Osteoblast (primary cell): Measurements from ENCODE around the gene ZSWIM1. TPM values are rescaled to one million over a fixed set of nuclear protein-coding genes. Genes with fewer than 3 reads are reported as not detected.

Experiments used
- DNase-seq: peaks from one replicate; pipeline ENCODE4 v3.0.0; 2011; ENCODE audit warnings: low spot score, mixed read lengths; ENCODE audit not compliant: insufficient read length; ENCODE audit errors: missing footprints
- H2AFZ ChIP-seq: 2 replicates; pipeline ENCODE4 v1.6.0; 2011; ENCODE audit warnings: mild to moderate bottlenecking, low read length
- H3K27ac ChIP-seq: 2 replicates; pipeline ENCODE4 v1.5.1; 2011; ENCODE audit warnings: mild to moderate bottlenecking, low read depth, low read length, moderate library complexity
- H3K27me3 ChIP-seq: 2 replicates; pipeline ENCODE4 v1.6.0; 2012; ENCODE audit warnings: mild to moderate bottlenecking, control low read depth, inconsistent platforms, low read length, moderate library complexity; ENCODE audit not compliant: insufficient read depth
- H3K36me3 ChIP-seq: 2 replicates; pipeline ENCODE4 v1.5.1; 2011; ENCODE audit warnings: mild to moderate bottlenecking, low read length, control low read depth, moderate library complexity; ENCODE audit not compliant: insufficient read depth
- H3K4me1 ChIP-seq: 2 replicates; pipeline ENCODE4 v1.5.1; 2011; ENCODE audit warnings: mild to moderate bottlenecking, low read length, control low read depth, moderate library complexity; ENCODE audit not compliant: insufficient read depth
- H3K4me2 ChIP-seq: 2 replicates; pipeline ENCODE4 v1.6.0; 2011; ENCODE audit warnings: mild to moderate bottlenecking, low read length; ENCODE audit not compliant: insufficient read depth
- H3K4me3 ChIP-seq: fragments of 200-600 bp; sonication (generic); 3 replicates; pipeline ENCODE4 v1.5.1; 2012; ENCODE audit warnings: mild to moderate bottlenecking, low read length, inconsistent platforms; ENCODE audit not compliant: insufficient read depth
- H3K79me2 ChIP-seq: 2 replicates; pipeline ENCODE4 v1.6.0; 2012; ENCODE audit warnings: mild to moderate bottlenecking, low read length, control low read depth, inconsistent platforms; ENCODE audit not compliant: insufficient read depth
- H3K9me3 ChIP-seq: 2 replicates; pipeline ENCODE4 v1.5.1; 2011; ENCODE audit warnings: low read depth, low read length, control low read depth
- H4K20me1 ChIP-seq: 2 replicates; pipeline ENCODE4 v1.6.0; 2012; ENCODE audit warnings: mild to moderate bottlenecking, low read length, control low read depth; ENCODE audit not compliant: insufficient read depth
- CTCF ChIP-seq: IDR thresholded peaks from 2 replicates; pipeline ENCODE4 v1.5.1; 2011; ENCODE audit warnings: mild to moderate bottlenecking, low read depth, low read length, moderate library complexity; ENCODE audit errors: extremely low read depth
- total RNA-seq: library from RNA; depleted of rRNA; stranded (reverse); fragments of >200 nt; gene quantifications from 2 replicates; pipeline ENCODE4 v1.2.3, GENCODE V29; 2012

Gene ZSWIM1
- total RNA-seq, 1 donor: 7.6 TPM

- TF ChIP-seq CTCF: no peak
- H3K9me3 ChIP-seq: no peaks in the 10 kb centered on the region
- peak; percentile 47 for DNase-seq
- peak overlapping the region; percentile 3 for H3K27ac ChIP-seq
- H3K27me3 ChIP-seq: no peaks in the 10 kb centered on the region
- H3K36me3 ChIP-seq: no peaks in the 10 kb centered on the region
- H3K79me2 ChIP-seq: no peaks in the 10 kb centered on the region
- H4K20me1 ChIP-seq: no peaks in the 10 kb centered on the region
- H3K4me3 ChIP-seq: no peak overlapping the region
- peak overlapping the region; percentile 58 for H2AFZ ChIP-seq
- peaks cover 33% of the 10 kb centered on the region for H3K4me1 ChIP-seq
- peak overlapping the region; percentile 20 for H3K4me2 ChIP-seq
Measured at GRCh38 chr20:45919542-45920399, 38.7 kb downstream of the ZSWIM1 start.

GRCh38 chr20:45920462-45921336 lies 39.7 kb downstream of the ZSWIM1 start:
- DNase-seq: no peak
- Histone ChIP-seq H3K4me1 (peaks cover 33% of the 10 kb centered on the region), H3K27ac (peak overlapping the region; percentile 3), H3K4me3 (no peak overlapping the region), H3K36me3 (no peaks in the 10 kb centered on the region), H3K4me2 (peak overlapping the region; percentile 20), H3K79me2 (no peaks in the 10 kb centered on the region), H3K27me3 (no peaks in the 10 kb centered on the region), H4K20me1 (no peaks in the 10 kb centered on the region), H3K9me3 (no peaks in the 10 kb centered on the region), H2AFZ (peak overlapping the region; percentile 58)
- no peak for TF ChIP-seq CTCF

- no peak for DNase-seq
Measured at GRCh38 chr20:45921337-45922189, 40.5 kb downstream of the ZSWIM1 start.

More at GRCh38 chr20:45921337-45922189, 40.5 kb downstream of the ZSWIM1 start:
- Histone ChIP-seq H3K9me3 (no peaks in the 10 kb centered on the region), H4K20me1 (no peaks in the 10 kb centered on the region), H3K27me3 (no peaks in the 10 kb centered on the region), H3K36me3 (no peaks in the 10 kb centered on the region), H3K4me1 (peaks cover 33% of the 10 kb centered on the region), H3K4me3 (no peak overlapping the region), H3K4me2 (no peak overlapping the region), H3K27ac (no peak overlapping the region), H2AFZ (no peak overlapping the region), H3K79me2 (no peaks in the 10 kb centered on the region)
- no peak for TF ChIP-seq CTCF
